ENCODE measurements around the gene PSMF1. TPM values are rescaled to one million over a fixed set of nuclear protein-coding genes. Genes with fewer than 3 reads are reported as not detected.

PSMF1 gene
- total and polyA plus RNA-seq, 9 of the 15 experiments (the other 6 are each of a cell fraction or from before 2014, with no cell fraction given) = 8.5 to 192 (median 33.2) TPM

- ATAC-seq = no peak
- POLR2A ChIA-PET = interaction anchor here (0.7 kb wide), 1 partner anchor 9 kb away, joined by 5 read pairs; no protein-coding TSS in a partner anchor
- Histone ChIP-seq H3K9ac (ENCODE audit: insufficient read depth in 1 of 2, low read depth in 2 of 2, low read length in 2 of 2) (no peak overlapping the region), H4K20me1 (replicated peaks; ENCODE audit: control insufficient read depth, insufficient read depth, low read length) (peaks cover 9% of the 10 kb centered on the region; the same call in 1 of the 2 replicates), H3K9me3 (replicated peaks; ENCODE audit: control insufficient read depth, insufficient read depth, low read depth, low read length) (no peaks in the 10 kb centered on the region), H3K4me3 (no peak overlapping the region), H3K27ac (ENCODE audit: extremely low read depth, low read depth, low read length) (no peak overlapping the region), H2AFZ (ENCODE audit: low read depth, low read length) (no peak overlapping the region), H3K36me3 (ENCODE audit: control insufficient read depth, insufficient read depth, low read length) (peaks cover 86% of the 10 kb centered on the region), H3K4me2 (ENCODE audit: insufficient read depth, low read length) (no peak overlapping the region), H3K79me2 (ENCODE audit: control insufficient read depth, insufficient read depth, low read length) (peaks cover 26% of the 10 kb centered on the region), H3K4me1 (replicated peaks in 1 of 2; ENCODE audit: control insufficient read depth in 2 of 2, insufficient read depth in 2 of 2, low read length in 2 of 2) (peaks cover 0 to 14% of the 10 kb centered on the region in 2 experiments; a peak in 3 of 5 replicates), H3K27me3 (ENCODE audit: control insufficient read depth in 2 of 2, insufficient read depth in 2 of 2, low read length in 2 of 2) (no peaks in the 10 kb centered on the region), H3K9me1 (ENCODE audit: control insufficient read depth, insufficient read depth, low read length) (no peaks in the 10 kb centered on the region)
- DNase-seq (ENCODE audit: extremely low read depth in 1 of 4, low spot score in 3 of 4) = no peak
- CTCF ChIA-PET (ENCODE audit: low intra/inter-chr PET ratio) = no interaction called here
- no peak for FAIRE-seq
- WGBS (ENCODE audit: insufficient coverage, low coverage, missing lambda C conversion rate) = 70% methylated on average over 1 of the region's 1 CpG
- no TSS peak for BruUV-seq (replicated peaks)
- in situ Hi-C loops (cut with MboI) = no loop called here
- intact Hi-C loops (cut with micrococcal nuclease) = no loop called here
- TF ChIP-seq ZNF277 (CRISPR knock-in tag; IDR thresholded peaks at IDR 0.05; ENCODE audit: borderline replicate concordance) (no peak), DMBX1 (CRISPR knock-in tag; IDR thresholded peaks at IDR 0.05; ENCODE audit: borderline replicate concordance) (no peak), NFIX (CRISPR knock-in tag; IDR thresholded peaks at IDR 0.05; ENCODE audit: low read depth) (no peak), ZNF253 (CRISPR knock-in tag; conservative IDR thresholded peaks at IDR 0.05) (no peak)
Measured at GRCh38 chr20:1127840-1128239, 9.4 kb downstream of the PSMF1 start.
